K562 (cell line): ENCODE results near the gene SCAPER. TPM values are rescaled to one million over a fixed set of nuclear protein-coding genes. Genes with fewer than 3 reads are reported as not detected.

Source experiments
- ATAC-seq: fragments of 200-7000 bp; cut with Tn5 transposase; 3 replicates; pipeline ENCODE4 v1.9.1; 2020; ENCODE audit warnings: moderate library complexity
- BruUV-seq: library from RNA; stranded (reverse); fragments of 400-500 nt; replicated peaks from 2 replicates; lab custom pipeline; 2021; lab: Mats Ljungman, UMichigan
- CTCF ChIA-PET: fragments of 300-600 bp; formaldehyde crosslinking; extraction: SDS; loops from one replicate; lab custom pipeline; 2021; ENCODE audit warnings: low intra/inter-chr PET ratio; lab: Yijun Ruan, JAX
- POLR2A ChIA-PET: fragments of 300-600, 350-650 bp; sonication (Branson Sonifier 250); formaldehyde crosslinking; extraction: SDS; loops from one replicate; lab custom pipeline; 2021; ENCODE audit warnings: antibody characterized with exemption, inconsistent platforms; lab: Yijun Ruan, JAX
- DNase-seq, 4 experiments: peaks; one replicate each; pipeline versions ENCODE4 v3.0.0 to v3.0.0-alpha.2; 2011 to 2018; ENCODE audit warnings: low spot score in 3 of 4, mixed read lengths in 3 of 4; ENCODE audit errors: extremely low read depth in 1 of 4
- FAIRE-seq: peaks from 2 replicates; lab custom pipeline; 2011; peaks lifted over from hg19 to GRCh38; lab: Jason Lieb, UNC
- H2AFZ ChIP-seq: 2 replicates; pipeline ENCODE4 v1.6.0; 2011; ENCODE audit warnings: low read depth, low read length, control low read depth, inconsistent platforms
- H3K27ac ChIP-seq: fragments of 200-600 bp; 3 replicates; pipeline ENCODE4 v1.8.0; 2011; ENCODE audit warnings: low read depth, mild to moderate bottlenecking, control low read depth, inconsistent platforms, low read length, moderate library complexity, mixed read lengths; ENCODE audit errors: extremely low read depth
- H3K27me3 ChIP-seq, 2 experiments: fragments of 300-600 bp in 1 of 2; 2 replicates in 1 of 2; 3 replicates in 1 of 2; pipeline versions ENCODE4 v1.6.0 to v1.8.0; 2011; ENCODE audit warnings: inconsistent platforms in 2 of 2, low read length in 2 of 2, mild to moderate bottlenecking in 1 of 2, mixed read lengths in 1 of 2, moderate library complexity in 1 of 2; ENCODE audit not compliant: control insufficient read depth in 2 of 2, insufficient read depth in 2 of 2
- H3K36me3 ChIP-seq: fragments of 300-600 bp; 3 replicates; pipeline ENCODE4 v1.8.0; 2011; ENCODE audit warnings: mild to moderate bottlenecking, low read length, inconsistent platforms; ENCODE audit not compliant: control insufficient read depth, insufficient read depth
- H3K4me1 ChIP-seq, 2 experiments: fragments of 200-600 bp in 1 of 2; replicated peaks in 1 of 2; 2 replicates in 1 of 2; 3 replicates in 1 of 2; pipeline versions ENCODE4 v1.5.1 to v1.8.0; 2011; ENCODE audit warnings: inconsistent platforms in 2 of 2, low read length in 2 of 2, mild to moderate bottlenecking in 1 of 2, mixed read lengths in 1 of 2, moderate library complexity in 1 of 2; ENCODE audit not compliant: control insufficient read depth in 2 of 2, insufficient read depth in 2 of 2
- H3K4me2 ChIP-seq: 2 replicates; pipeline ENCODE4 v1.6.1; 2011; ENCODE audit warnings: low read length, control low read depth, inconsistent platforms, mixed read lengths; ENCODE audit not compliant: insufficient read depth
- H3K4me3 ChIP-seq: fragments of 200-600 bp; sonication (generic), shearing (Covaris generic); 2 replicates; pipeline ENCODE4 v1.5.1; 2016; ENCODE audit warnings: control low read depth, inconsistent platforms
- H3K79me2 ChIP-seq: fragments of 200-600 bp; 3 replicates; pipeline ENCODE4 v1.8.0; 2011; ENCODE audit warnings: low read length, inconsistent platforms; ENCODE audit not compliant: control insufficient read depth, insufficient read depth
- H3K9ac ChIP-seq, 2 experiments: 2 replicates each; pipeline versions ENCODE4 v1.6.0 to v1.6.1; 2011; ENCODE audit warnings: low read depth in 2 of 2, low read length in 2 of 2, control low read depth in 1 of 2, inconsistent platforms in 1 of 2, mild to moderate bottlenecking in 1 of 2, mixed read lengths in 1 of 2; ENCODE audit not compliant: insufficient read depth in 1 of 2
- H3K9me1 ChIP-seq: one replicate; pipeline ENCODE4 v1.6.0; 2011; ENCODE audit warnings: inconsistent platforms, mild to moderate bottlenecking, low read length, moderate library complexity; ENCODE audit not compliant: control insufficient read depth, insufficient read depth
- H3K9me3 ChIP-seq: replicated peaks from 2 replicates; pipeline ENCODE4 v1.5.1; 2011; ENCODE audit warnings: low read depth, low read length, inconsistent platforms; ENCODE audit not compliant: control insufficient read depth, insufficient read depth
- H4K20me1 ChIP-seq: replicated peaks from 2 replicates; pipeline ENCODE4 v1.6.1; 2011; ENCODE audit warnings: low read length, inconsistent platforms, mixed read lengths; ENCODE audit not compliant: control insufficient read depth, insufficient read depth
- CBX5 ChIP-seq: IDR thresholded peaks from 2 replicates; pipeline ENCODE4 v1.6.1; 2014; ENCODE audit warnings: low read depth, borderline replicate concordance
- CEBPG ChIP-seq, 3 experiments: fragments of 200-800 bp in 1 of 3; sonication (Bioruptor generic) in 1 of 3; sonication (generic) in 1 of 3; formaldehyde crosslinking in 1 of 3; IDR thresholded peaks in 2 of 3; conservative IDR thresholded peaks in 1 of 3; 2 replicates each; pipeline versions ENCODE4 v1.6.1 to v1.8.0; 2016 to 2022; ENCODE audit warnings: missing compliant biosample characterization in 2 of 3, missing genetic modification characterization in 2 of 3, mild to moderate bottlenecking in 1 of 3, missing genetic modification reagents in 1 of 3
- CHD4 ChIP-seq: fragments of 200-600 bp; sonication (generic); IDR thresholded peaks from 3 replicates; pipeline ENCODE4 v1.6.1; 2012; ENCODE audit warnings: low read depth, mild to moderate bottlenecking, mixed read lengths, low read length, inconsistent platforms; ENCODE audit not compliant: insufficient read depth, insufficient replicate concordance, poor library complexity, severe bottlenecking
- FOXK2 ChIP-seq, 2 experiments: fragments of 450-650 bp; IDR thresholded peaks in 1 of 2; conservative IDR thresholded peaks in 1 of 2; 2 replicates each; pipeline ENCODE4 v1.6.1; 2016; ENCODE audit warnings: low read depth in 2 of 2, mild to moderate bottlenecking in 1 of 2
- HNRNPK ChIP-seq: fragments of 200-400 bp; formaldehyde crosslinking; IDR thresholded peaks from one replicate; pipeline ENCODE4 v1.6.1; 2018; ENCODE audit warnings: mild to moderate bottlenecking, low read depth, low read length; ENCODE audit not compliant: poor library complexity, severe bottlenecking
- ID3 ChIP-seq, 2 experiments: fragments of 250-450 bp in 1 of 2; fragments of 450-650 bp in 1 of 2; sonication (Bioruptor Pico) in 1 of 2; IDR thresholded peaks; 2 replicates each; pipeline versions ENCODE4 v1.6.1 to v1.8.0; 2016 to 2021; ENCODE audit warnings: mild to moderate bottlenecking in 2 of 2, moderate library complexity in 2 of 2, missing compliant biosample characterization in 1 of 2, missing genetic modification characterization in 1 of 2
- PCBP2 ChIP-seq: fragments of 200-400 bp; formaldehyde crosslinking; IDR thresholded peaks from 2 replicates; pipeline ENCODE4 v1.6.1; 2018; ENCODE audit warnings: low read length, low read depth, mild to moderate bottlenecking, moderate library complexity; ENCODE audit not compliant: poor library complexity, severe bottlenecking
- POLR2H ChIP-seq: IDR thresholded peaks from 2 replicates; pipeline ENCODE4 v1.6.1; 2016; ENCODE audit warnings: missing genetic modification characterization, low read depth, mild to moderate bottlenecking, control low read depth, missing compliant biosample characterization, moderate library complexity
- SETDB1 ChIP-seq: IDR thresholded peaks from one replicate; pipeline ENCODE4 v1.6.1; 2012; ENCODE audit warnings: low read length, control low read depth, inconsistent platforms
- SMARCB1 ChIP-seq: IDR thresholded peaks from 2 replicates; pipeline ENCODE4 v1.6.1; 2011; ENCODE audit warnings: improper control_type of control experiment, low read depth; ENCODE audit not compliant: insufficient read length
- TAF9B ChIP-seq: fragments of 450-650 bp; IDR thresholded peaks from 2 replicates; pipeline ENCODE4 v1.6.1; 2018; ENCODE audit warnings: mild to moderate bottlenecking; ENCODE audit not compliant: partially characterized antibody
- TCF15 ChIP-seq: fragments of 250-450 bp; sonication (Bioruptor Pico); IDR thresholded peaks from 2 replicates; pipeline ENCODE4 v1.8.0; 2022; ENCODE audit warnings: moderate library complexity, mild to moderate bottlenecking, inconsistent platforms
- TEAD1 ChIP-seq, 2 experiments: fragments of 450-650 bp in 1 of 2; sonication (generic) in 1 of 2; formaldehyde crosslinking; IDR thresholded peaks; 2 replicates each; pipeline versions ENCODE4 v1.4.0 to v1.8.0; 2020 to 2022; ENCODE audit warnings: mild to moderate bottlenecking in 2 of 2, missing genetic modification reagents in 1 of 2
- ZFX ChIP-seq: sonication (generic); formaldehyde crosslinking; IDR thresholded peaks from 2 replicates; pipeline ENCODE4 v1.8.0; 2022; ENCODE audit warnings: mild to moderate bottlenecking, missing genetic modification reagents, moderate library complexity
- ZNF124 ChIP-seq: sonication (generic); formaldehyde crosslinking; IDR thresholded peaks from 2 replicates; pipeline ENCODE4 v1.8.1; 2022; ENCODE audit warnings: missing genetic modification reagents
- ZNF280B ChIP-seq: fragments of 250-450 bp; sonication (Bioruptor Pico); IDR thresholded peaks from 2 replicates; pipeline ENCODE4 v1.5.1; 2021; ENCODE audit warnings: mild to moderate bottlenecking
- ZNF347 ChIP-seq: fragments of 450-650 bp; formaldehyde crosslinking; IDR thresholded peaks from 2 replicates; pipeline ENCODE4 v1.4.0; 2020; ENCODE audit warnings: low read depth, mild to moderate bottlenecking, moderate library complexity
- WGBS: fragments of 100-300 bp; shearing (Covaris generic); methylation state at CpG from one replicate; pipeline ENCODE4 v1.1.6; 2016; ENCODE audit warnings: low coverage, mixed read lengths; ENCODE audit not compliant: insufficient coverage; ENCODE audit errors: missing lambda C conversion rate; 5-methylcytosine and 5-hydroxymethylcytosine counted together
- in situ Hi-C: fragments of 300-500 bp; cut with MboI; formaldehyde crosslinking; loops from 4 replicates; pipeline ENCODE4 v1.15.0; 2018; ENCODE audit warnings: inconsistent platforms, mixed read lengths
- intact Hi-C: fragments of 100-400 bp; cut with micrococcal nuclease; formaldehyde crosslinking; loops from 2 replicates; pipeline ENCODE4 v1.14.2; 2022
- polyA plus RNA-seq, 8 experiments: library from polyadenylated mRNA; depleted of rRNA in 4 of 8; stranded (reverse) in 5 of 8; unstranded in 3 of 8; fragments of >200 nt; fragmentation: Nextera tagmentation in 2 of 8; fragmentation: Illumina TruSeq in 1 of 8; extraction: Ambion mirVana in 2 of 8; extraction: Trizol in 1 of 8; gene quantifications; 2 replicates each; pipeline versions ENCODE4 v1.2.1 to v1.2.3, GENCODE V29; 2011 to 2014; ENCODE audit warnings: inconsistent platforms in 1 of 8, missing spikeins in 1 of 8
- total RNA-seq, 7 experiments: library from RNA; depleted of rRNA in 6 of 7; stranded (reverse); fragments of >200 nt in 6 of 7; fragmentation: Illumina TruSeq in 2 of 7; extraction: Trizol in 2 of 7; gene quantifications; 2 replicates each; pipeline versions ENCODE4 v1.2.1 to v1.2.3, GENCODE V29; 2011 to 2021; ENCODE audit warnings: low replicate concordance in 1 of 7

Gene SCAPER
- total and polyA plus RNA-seq, 9 of the 15 experiments (the other 6 are each of a cell fraction or from before 2014, with no cell fraction given) = 1.3 to 5.7 (median 3.2) TPM

GRCh38 chr15:76939715-76940114 is 34.6 kb upstream of the SCAPER start:
- Histone ChIP-seq H3K4me3 (no peak overlapping the region), H3K79me2 (no peaks in the 10 kb centered on the region), H3K27ac (no peak overlapping the region), H4K20me1 (no peaks in the 10 kb centered on the region), H3K9me1 (no peaks in the 10 kb centered on the region), H3K4me1 (no peaks in the 10 kb centered on the region), H3K9me3 (no peaks in the 10 kb centered on the region), H3K9ac (no peak overlapping the region), H2AFZ (no peak overlapping the region), H3K36me3 (peaks cover 55% of the 10 kb centered on the region), H3K27me3 (no peaks in the 10 kb centered on the region), H3K4me2 (no peak overlapping the region)
- ChIA-PET POLR2A (no interaction called here), CTCF (no interaction called here)
- in situ Hi-C loops (no loop called here), intact Hi-C loops (no loop called here)
- no peak for FAIRE-seq
- DNase-seq = no peak
- WGBS = 0% methylated on average over 1 of the region's 1 CpG
- no TSS peak for BruUV-seq
- ATAC-seq = no peak
- TF ChIP-seq CBX5 (no peak), HNRNPK (no peak), ZNF124 (CRISPR knock-in tag) (no peak), CEBPG (CRISPR knock-in tag; IDR thresholded peaks at IDR 0.05) (no peak), CEBPG (tag; conservative IDR thresholded peaks at IDR 0.05 in 1 of 2, IDR thresholded peaks at IDR 0.05 in 1 of 2) (peak in 1 of 2 experiments; percentile 92; a peak in 2 of 4 replicates), TEAD1 (CRISPR knock-in tag; IDR thresholded peaks at IDR 0.05) (no peak), CHD4 (no peak), SMARCB1 (no peak), ZNF280B (no peak), TCF15 (CRISPR knock-in tag) (no peak), ZFX (CRISPR knock-in tag) (no peak), POLR2H (tag) (no peak), PCBP2 (no peak), ZNF347 (CRISPR knock-in tag) (no peak), TAF9B (no peak), SETDB1 (no peak), FOXK2 (conservative IDR thresholded peaks at IDR 0.05 in 1 of 2, IDR thresholded peaks at IDR 0.05 in 1 of 2; ENCODE audit: low read depth in 2 of 2) (no peak), ID3 (CRISPR knock-in tag; IDR thresholded peaks at IDR 0.05) (no peak), ID3 (tag; IDR thresholded peaks at IDR 0.05) (no peak)
